K562 (cell line): ENCODE results near the gene NRROS. TPM values are rescaled to one million over a fixed set of nuclear protein-coding genes. Genes with fewer than 3 reads are reported as not detected.
A peak's percentile ranks its signal among the peaks of the same experiment; 100 is the strongest.

ENCODE experiments used
- KDM1A ChIP-seq, 2 experiments: fragments of 450-650 bp; IDR thresholded peaks; 2 replicates each; pipeline ENCODE4 v1.6.1; 2016; ENCODE audit warnings: mild to moderate bottlenecking in 2 of 2
- RAD51 ChIP-seq: fragments of 450-650 bp; IDR thresholded peaks from 2 replicates; pipeline ENCODE4 v1.7.1; 2016; ENCODE audit warnings: low read depth, mild to moderate bottlenecking, borderline replicate concordance
- RB1 ChIP-seq: fragments of 450-650 bp; IDR thresholded peaks from 2 replicates; pipeline ENCODE4 v1.6.1; 2017; ENCODE audit warnings: low read depth, mild to moderate bottlenecking
- SMARCB1 ChIP-seq: IDR thresholded peaks from 2 replicates; pipeline ENCODE4 v1.6.1; 2011; ENCODE audit warnings: improper control_type of control experiment, low read depth; ENCODE audit not compliant: insufficient read length
- ZNF133 ChIP-seq: fragments of 250-450 bp; sonication (Bioruptor Pico); IDR thresholded peaks from 2 replicates; pipeline ENCODE4 v1.4.0; 2020; ENCODE audit warnings: mild to moderate bottlenecking
- ZNF507 ChIP-seq: conservative IDR thresholded peaks from 2 replicates; pipeline ENCODE4 v1.6.1; 2017; ENCODE audit warnings: missing genetic modification characterization, missing compliant biosample characterization
- ZNF589 ChIP-seq: fragments of 200-800 bp; sonication (Bioruptor generic); IDR thresholded peaks from 2 replicates; pipeline ENCODE4 v1.6.1; 2016; ENCODE audit warnings: low read depth, missing genetic modification characterization, missing compliant biosample characterization
- polyA plus RNA-seq, 8 experiments: library from polyadenylated mRNA; depleted of rRNA in 4 of 8; stranded (reverse) in 5 of 8; unstranded in 3 of 8; fragments of >200 nt; fragmentation: Nextera tagmentation in 2 of 8; fragmentation: Illumina TruSeq in 1 of 8; extraction: Ambion mirVana in 2 of 8; extraction: Trizol in 1 of 8; gene quantifications; 2 replicates each; pipeline versions ENCODE4 v1.2.1 to v1.2.3, GENCODE V29; 2011 to 2014; ENCODE audit warnings: inconsistent platforms in 1 of 8, missing spikeins in 1 of 8
- total RNA-seq, 7 experiments: library from RNA; depleted of rRNA in 6 of 7; stranded (reverse); fragments of >200 nt in 6 of 7; fragmentation: Illumina TruSeq in 2 of 7; extraction: Trizol in 2 of 7; gene quantifications; 2 replicates each; pipeline versions ENCODE4 v1.2.1 to v1.2.3, GENCODE V29; 2011 to 2021; ENCODE audit warnings: low replicate concordance in 1 of 7
- TF ChIP-seq, protein P1 (sequence below), 2 experiments: fragments of 450-650 bp in 1 of 2; sonication (generic) in 1 of 2; formaldehyde crosslinking in 1 of 2; IDR thresholded peaks; 2 replicates each; pipeline versions ENCODE4 v1.7.1 to v1.9.0; 2016 to 2022; ENCODE audit warnings: inconsistent platforms in 1 of 2, mild to moderate bottlenecking in 1 of 2, missing genetic modification reagents in 1 of 2
- TF ChIP-seq, protein P2 (sequence below): fragments of 450-650 bp; IDR thresholded peaks from 2 replicates; pipeline ENCODE4 v1.6.1; 2016; ENCODE audit warnings: low read depth
- TF ChIP-seq, protein P3 (sequence below): fragments of 450-650 bp; formaldehyde crosslinking; conservative IDR thresholded peaks from 2 replicates; pipeline ENCODE4 v1.4.0; 2022; ENCODE audit warnings: mild to moderate bottlenecking, missing genetic modification characterization

The NRROS gene
- total and polyA plus RNA-seq, 9 of the 15 experiments (the other 6 are each of a cell fraction or from before 2014, with no cell fraction given), result 0.34 to 13.8 (median 3.8) TPM

DNA sequence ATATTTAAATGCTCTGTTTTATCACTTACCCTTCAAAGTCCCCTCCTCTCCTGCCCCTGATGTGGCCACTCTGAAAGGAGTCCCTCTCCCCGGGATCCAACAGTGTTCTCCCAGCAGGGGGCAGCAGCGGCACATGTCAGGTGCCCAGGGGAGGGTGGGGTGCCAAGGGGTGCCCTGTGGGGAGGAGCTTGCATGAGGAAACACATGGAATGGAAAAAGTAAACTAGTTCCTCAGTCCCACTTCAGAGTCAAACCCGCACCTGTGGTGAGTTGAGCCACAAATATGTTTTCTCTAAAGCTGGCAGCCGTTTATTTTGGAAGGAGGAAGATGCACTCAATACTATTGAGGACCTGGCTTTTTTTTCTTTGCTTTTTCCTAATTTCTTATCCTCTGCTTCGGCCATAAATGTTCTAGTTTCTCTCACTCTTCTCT, 30.1 kb upstream of the NRROS start (continued):
- TF ChIP-seq, protein P1, sequence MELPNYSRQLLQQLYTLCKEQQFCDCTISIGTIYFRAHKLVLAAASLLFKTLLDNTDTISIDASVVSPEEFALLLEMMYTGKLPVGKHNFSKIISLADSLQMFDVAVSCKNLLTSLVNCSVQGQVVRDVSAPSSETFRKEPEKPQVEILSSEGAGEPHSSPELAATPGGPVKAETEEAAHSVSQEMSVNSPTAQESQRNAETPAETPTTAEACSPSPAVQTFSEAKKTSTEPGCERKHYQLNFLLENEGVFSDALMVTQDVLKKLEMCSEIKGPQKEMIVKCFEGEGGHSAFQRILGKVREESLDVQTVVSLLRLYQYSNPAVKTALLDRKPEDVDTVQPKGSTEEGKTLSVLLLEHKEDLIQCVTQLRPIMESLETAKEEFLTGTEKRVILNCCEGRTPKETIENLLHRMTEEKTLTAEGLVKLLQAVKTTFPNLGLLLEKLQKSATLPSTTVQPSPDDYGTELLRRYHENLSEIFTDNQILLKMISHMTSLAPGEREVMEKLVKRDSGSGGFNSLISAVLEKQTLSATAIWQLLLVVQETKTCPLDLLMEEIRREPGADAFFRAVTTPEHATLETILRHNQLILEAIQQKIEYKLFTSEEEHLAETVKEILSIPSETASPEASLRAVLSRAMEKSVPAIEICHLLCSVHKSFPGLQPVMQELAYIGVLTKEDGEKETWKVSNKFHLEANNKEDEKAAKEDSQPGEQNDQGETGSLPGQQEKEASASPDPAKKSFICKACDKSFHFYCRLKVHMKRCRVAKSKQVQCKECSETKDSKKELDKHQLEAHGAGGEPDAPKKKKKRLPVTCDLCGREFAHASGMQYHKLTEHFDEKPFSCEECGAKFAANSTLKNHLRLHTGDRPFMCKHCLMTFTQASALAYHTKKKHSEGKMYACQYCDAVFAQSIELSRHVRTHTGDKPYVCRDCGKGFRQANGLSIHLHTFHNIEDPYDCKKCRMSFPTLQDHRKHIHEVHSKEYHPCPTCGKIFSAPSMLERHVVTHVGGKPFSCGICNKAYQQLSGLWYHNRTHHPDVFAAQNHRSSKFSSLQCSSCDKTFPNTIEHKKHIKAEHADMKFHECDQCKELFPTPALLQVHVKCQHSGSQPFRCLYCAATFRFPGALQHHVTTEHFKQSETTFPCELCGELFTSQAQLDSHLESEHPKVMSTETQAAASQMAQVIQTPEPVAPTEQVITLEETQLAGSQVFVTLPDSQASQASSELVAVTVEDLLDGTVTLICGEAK (IDR thresholded peaks at IDR 0.05), result no peak
- TF ChIP-seq, protein P1 (CRISPR knock-in tag; IDR thresholded peaks at IDR 0.05), result no peak
- TF ChIP-seq, protein P2, sequence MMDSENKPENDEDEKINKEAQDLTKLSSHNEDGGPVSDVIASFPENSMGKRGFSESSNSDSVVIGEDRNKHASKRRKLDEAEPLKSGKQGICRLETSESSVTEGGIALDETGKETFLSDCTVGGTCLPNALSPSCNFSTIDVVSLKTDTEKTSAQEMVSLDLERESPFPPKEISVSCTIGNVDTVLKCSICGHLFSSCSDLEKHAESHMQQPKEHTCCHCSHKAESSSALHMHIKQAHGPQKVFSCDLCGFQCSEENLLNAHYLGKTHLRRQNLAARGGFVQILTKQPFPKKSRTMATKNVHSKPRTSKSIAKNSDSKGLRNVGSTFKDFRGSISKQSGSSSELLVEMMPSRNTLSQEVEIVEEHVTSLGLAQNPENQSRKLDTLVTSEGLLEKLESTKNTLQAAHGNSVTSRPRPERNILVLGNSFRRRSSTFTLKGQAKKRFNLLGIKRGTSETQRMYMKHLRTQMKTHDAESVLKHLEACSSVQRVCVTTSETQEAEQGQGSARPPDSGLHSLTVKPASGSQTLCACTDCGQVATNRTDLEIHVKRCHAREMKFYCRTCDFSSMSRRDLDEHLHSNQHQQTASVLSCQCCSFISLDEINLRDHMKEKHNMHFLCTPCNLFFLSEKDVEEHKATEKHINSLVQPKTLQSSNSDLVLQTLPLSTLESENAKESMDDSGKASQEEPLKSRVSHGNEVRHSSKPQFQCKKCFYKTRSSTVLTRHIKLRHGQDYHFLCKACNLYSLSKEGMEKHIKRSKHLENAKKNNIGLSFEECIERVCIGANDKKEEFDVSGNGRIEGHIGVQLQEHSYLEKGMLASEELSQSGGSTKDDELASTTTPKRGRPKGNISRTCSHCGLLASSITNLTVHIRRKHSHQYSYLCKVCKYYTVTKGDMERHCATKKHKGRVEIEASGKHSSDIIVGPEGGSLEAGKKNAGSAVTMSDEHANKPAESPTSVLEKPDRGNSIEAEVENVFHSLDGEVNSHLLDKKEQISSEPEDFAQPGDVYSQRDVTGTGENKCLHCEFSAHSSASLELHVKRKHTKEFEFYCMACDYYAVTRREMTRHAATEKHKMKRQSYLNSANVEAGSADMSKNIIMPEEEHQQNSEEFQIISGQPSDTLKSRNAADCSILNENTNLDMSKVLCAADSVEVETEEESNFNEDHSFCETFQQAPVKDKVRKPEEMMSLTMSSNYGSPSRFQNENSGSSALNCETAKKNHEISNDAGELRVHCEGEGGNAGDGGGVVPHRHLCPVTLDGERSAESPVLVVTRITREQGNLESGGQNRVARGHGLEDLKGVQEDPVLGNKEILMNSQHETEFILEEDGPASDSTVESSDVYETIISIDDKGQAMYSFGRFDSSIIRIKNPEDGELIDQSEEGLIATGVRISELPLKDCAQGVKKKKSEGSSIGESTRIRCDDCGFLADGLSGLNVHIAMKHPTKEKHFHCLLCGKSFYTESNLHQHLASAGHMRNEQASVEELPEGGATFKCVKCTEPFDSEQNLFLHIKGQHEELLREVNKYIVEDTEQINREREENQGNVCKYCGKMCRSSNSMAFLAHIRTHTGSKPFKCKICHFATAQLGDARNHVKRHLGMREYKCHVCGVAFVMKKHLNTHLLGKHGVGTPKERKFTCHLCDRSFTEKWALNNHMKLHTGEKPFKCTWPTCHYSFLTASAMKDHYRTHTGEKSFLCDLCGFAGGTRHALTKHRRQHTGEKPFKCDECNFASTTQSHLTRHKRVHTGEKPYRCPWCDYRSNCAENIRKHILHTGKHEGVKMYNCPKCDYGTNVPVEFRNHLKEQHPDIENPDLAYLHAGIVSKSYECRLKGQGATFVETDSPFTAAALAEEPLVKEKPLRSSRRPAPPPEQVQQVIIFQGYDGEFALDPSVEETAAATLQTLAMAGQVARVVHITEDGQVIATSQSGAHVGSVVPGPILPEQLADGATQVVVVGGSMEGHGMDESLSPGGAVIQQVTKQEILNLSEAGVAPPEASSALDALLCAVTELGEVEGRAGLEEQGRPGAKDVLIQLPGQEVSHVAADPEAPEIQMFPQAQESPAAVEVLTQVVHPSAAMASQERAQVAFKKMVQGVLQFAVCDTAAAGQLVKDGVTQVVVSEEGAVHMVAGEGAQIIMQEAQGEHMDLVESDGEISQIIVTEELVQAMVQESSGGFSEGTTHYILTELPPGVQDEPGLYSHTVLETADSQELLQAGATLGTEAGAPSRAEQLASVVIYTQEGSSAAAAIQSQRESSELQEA, result no peak
- TF ChIP-seq RB1 (peak; percentile 46; the same call in 1 of the 2 replicates), SMARCB1 (no peak), KDM1A (IDR thresholded peaks at IDR 0.05) (no peak), ZNF133 (no peak), RAD51 (no peak), ZNF507 (no peak), ZNF589 (CRISPR knock-in tag) (no peak)
- TF ChIP-seq, protein P3, sequence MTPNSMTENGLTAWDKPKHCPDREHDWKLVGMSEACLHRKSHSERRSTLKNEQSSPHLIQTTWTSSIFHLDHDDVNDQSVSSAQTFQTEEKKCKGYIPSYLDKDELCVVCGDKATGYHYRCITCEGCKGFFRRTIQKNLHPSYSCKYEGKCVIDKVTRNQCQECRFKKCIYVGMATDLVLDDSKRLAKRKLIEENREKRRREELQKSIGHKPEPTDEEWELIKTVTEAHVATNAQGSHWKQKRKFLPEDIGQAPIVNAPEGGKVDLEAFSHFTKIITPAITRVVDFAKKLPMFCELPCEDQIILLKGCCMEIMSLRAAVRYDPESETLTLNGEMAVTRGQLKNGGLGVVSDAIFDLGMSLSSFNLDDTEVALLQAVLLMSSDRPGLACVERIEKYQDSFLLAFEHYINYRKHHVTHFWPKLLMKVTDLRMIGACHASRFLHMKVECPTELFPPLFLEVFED (CRISPR knock-in tag), result no peak
